Measurements from ENCODE around the gene LTA4H.

DNA sequence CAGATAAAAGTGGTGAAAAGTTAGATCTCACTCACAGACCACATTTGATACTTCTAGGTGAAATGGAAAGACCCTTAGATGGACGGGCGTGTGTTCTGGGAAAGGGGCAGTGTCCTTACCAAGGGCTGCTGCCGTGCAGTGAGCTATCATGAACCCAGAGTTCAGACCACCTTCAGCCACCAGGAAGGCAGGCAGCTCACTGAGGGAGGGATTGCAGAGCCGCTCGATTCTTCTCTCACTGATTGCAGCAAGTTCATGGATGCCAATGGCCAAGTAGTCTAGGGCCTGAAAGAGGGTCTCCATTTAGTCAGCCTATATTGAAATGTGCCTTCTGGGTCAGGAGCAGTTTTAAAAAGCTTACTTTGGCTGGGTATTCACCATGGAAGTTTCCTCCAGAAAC is 55.0 kb downstream of the LTA4H start:
- TF ChIP-seq, protein P1, sequence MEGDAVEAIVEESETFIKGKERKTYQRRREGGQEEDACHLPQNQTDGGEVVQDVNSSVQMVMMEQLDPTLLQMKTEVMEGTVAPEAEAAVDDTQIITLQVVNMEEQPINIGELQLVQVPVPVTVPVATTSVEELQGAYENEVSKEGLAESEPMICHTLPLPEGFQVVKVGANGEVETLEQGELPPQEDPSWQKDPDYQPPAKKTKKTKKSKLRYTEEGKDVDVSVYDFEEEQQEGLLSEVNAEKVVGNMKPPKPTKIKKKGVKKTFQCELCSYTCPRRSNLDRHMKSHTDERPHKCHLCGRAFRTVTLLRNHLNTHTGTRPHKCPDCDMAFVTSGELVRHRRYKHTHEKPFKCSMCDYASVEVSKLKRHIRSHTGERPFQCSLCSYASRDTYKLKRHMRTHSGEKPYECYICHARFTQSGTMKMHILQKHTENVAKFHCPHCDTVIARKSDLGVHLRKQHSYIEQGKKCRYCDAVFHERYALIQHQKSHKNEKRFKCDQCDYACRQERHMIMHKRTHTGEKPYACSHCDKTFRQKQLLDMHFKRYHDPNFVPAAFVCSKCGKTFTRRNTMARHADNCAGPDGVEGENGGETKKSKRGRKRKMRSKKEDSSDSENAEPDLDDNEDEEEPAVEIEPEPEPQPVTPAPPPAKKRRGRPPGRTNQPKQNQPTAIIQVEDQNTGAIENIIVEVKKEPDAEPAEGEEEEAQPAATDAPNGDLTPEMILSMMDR (conservative IDR thresholded peaks at IDR 0.05): no peak
- no peak for TF ChIP-seq ZFX (IDR thresholded peaks at IDR 0.05)
